Adrenal gland (tissue), 12 donors: ENCODE measurements around the gene CAMK1D. TPM values are rescaled to one million over a fixed set of nuclear protein-coding genes. Genes with fewer than 3 reads are reported as not detected.
"Not testable (repeated sequence)": the region's sequence is repeated elsewhere in the genome, so short reads cannot be mapped to it uniquely, and the experiment has no call there.

Experiments used
- DNase-seq, 7 donors: peaks; one replicate each; pipeline ENCODE4 v3.0.0-alpha.2; 2019 to 2020
- H3K27ac ChIP-seq, 5 donors: fragments of 200-600 bp; sonication (generic) in 4 of 5; 1 replicate in 3 of 5; 2 replicates in 2 of 5; pipeline versions ENCODE4 v1.5.1 to v1.8.0; 2016 to 2020; ENCODE audit warnings: mild to moderate bottlenecking in 1 of 5
- H3K27me3 ChIP-seq: fragments of 200-600 bp; 2 replicates; pipeline ENCODE4 v1.8.0; 2021
- H3K36me3 ChIP-seq, 2 donors: fragments of 200-600 bp; replicated peaks in 1 of 2; 1 replicate in 1 of 2; 2 replicates in 1 of 2; pipeline versions ENCODE4 v1.5.1 to v1.8.0; 2018 to 2022
- H3K4me1 ChIP-seq, 2 donors: fragments of 200-600 bp; replicated peaks in 1 of 2; 1 replicate in 1 of 2; 2 replicates in 1 of 2; pipeline versions ENCODE4 v1.5.1 to v1.8.0; 2018 to 2021
- H3K4me3 ChIP-seq, 4 donors: fragments of 200-600 bp; sonication (generic) in 3 of 4; one replicate each; pipeline ENCODE4 v1.5.1; 2016 to 2018
- H3K9me3 ChIP-seq, 3 donors: fragments of 200-600 bp; sonication (generic) in 1 of 3; replicated peaks in 1 of 3; 1 replicate in 2 of 3; 2 replicates in 1 of 3; pipeline versions ENCODE4 v1.5.1 to v1.8.0; 2016 to 2021
- CTCF ChIP-seq, 6 experiments: fragments of 450-650 bp in 4 of 6; fragments of 200-600 bp in 2 of 6; sonication (generic) in 1 of 6; IDR thresholded peaks; 1 replicate in 5 of 6; 2 replicates in 1 of 6; pipeline versions ENCODE4 v1.5.1 to v1.8.0; 2016 to 2021; ENCODE audit warnings: antibody characterized with exemption in 6 of 6, mild to moderate bottlenecking in 2 of 6, moderate library complexity in 1 of 6
- POLR2A ChIP-seq, 2 donors: fragments of 450-650 bp; IDR thresholded peaks; one replicate each; pipeline ENCODE4 v1.6.1; 2017; ENCODE audit warnings: antibody characterized with exemption in 2 of 2, mild to moderate bottlenecking in 2 of 2, moderate library complexity in 1 of 2
- WGBS, 4 donors: extraction: QIAGEN DNeasy Blood & Tissue Kit in 2 of 4; methylation state at CpG; one replicate each; pipeline versions ENCODE4 v1.1.5 to v1.1.7; 2013 to 2017; 5-methylcytosine and 5-hydroxymethylcytosine counted together
- intact Hi-C, 2 donors: fragments of 100-400 bp; cut with DNase I; formaldehyde crosslinking; loops; one replicate each; pipeline versions ENCODE4 v1.14.1 to v1.15.0; 2022 to 2023
- polyA plus RNA-seq, 3 donors: library from polyadenylated mRNA; stranded (reverse); fragments of 200-250 nt in 2 of 3; fragments of 350-450 nt in 1 of 3; fragmentation: Illumina TruSeq in 1 of 3; extraction: RNeasy Lipid Tissue Mini Kit (QIAGEN cat#74804) in 1 of 3; gene quantifications; one replicate each; pipeline ENCODE4 v1.2.3, GENCODE V29; 2013 to 2014
- total RNA-seq, 9 donors: library from RNA; depleted of rRNA in 4 of 9; stranded (reverse); fragments of >200 nt in 4 of 9; fragments of 120-200 nt in 1 of 9; fragmentation: NEBNext Ultra II Directional in 1 of 9; extraction: Animal tissue kit (Norgen Biotek cat#: 25700) in 1 of 9; gene quantifications; one replicate each; pipeline versions ENCODE4 v1.1.0 to v1.2.4, GENCODE V29; 2013 to 2023
- donor health status: healthy with polysubstance abuse.
- donor health status: Bipolar disorder and iron deficiency.
- donor health status: DM: yes; HTN: yes; CAD: no.
- donor health status: DM: no; HTN: no; CAD: no.
- donor health status: DM: no; HTN: no; CAD: no.
- donor health status: DM: yes; HTN: yes; CAD: no.

The CAMK1D gene
- total and polyA plus RNA-seq, 12 donors: 2.3 to 9.4 (median 6.5) TPM

GRCh38 chr10:12852687-12853086 is 503.3 kb downstream of the CAMK1D start:
- TF ChIP-seq POLR2A (IDR thresholded peaks at IDR 0.05) (no peak), CTCF (IDR thresholded peaks at IDR 0.05) (no peak)
- intact Hi-C loops: no loop called here
- DNase-seq: no peak
- Histone ChIP-seq H3K9me3 (no peaks in the 10 kb centered on the region), H3K27ac (no peak overlapping the region), H3K4me1 (no peaks in the 10 kb centered on the region), H3K27me3 (no peaks in the 10 kb centered on the region), H3K4me3 (no peak overlapping the region), H3K36me3 (no peaks in the 10 kb centered on the region)
- WGBS, 4 donors: 70 to 75% (median 73%) methylated on average over 2 of the region's 2 CpGs

- no peak for DNase-seq
- WGBS, 4 donors: 34 to 89% (median 63%) methylated on average over 2 of the region's 2 CpGs
- intact Hi-C loops: no loop called here
- Histone ChIP-seq H3K4me1 (no peaks in the 10 kb centered on the region), H3K36me3 (no peaks in the 10 kb centered on the region), H3K27me3 (no peaks in the 10 kb centered on the region), H3K9me3 (no peaks in the 10 kb centered on the region), H3K27ac (no peak overlapping the region), H3K4me3 (no peak overlapping the region)
- TF ChIP-seq POLR2A (IDR thresholded peaks at IDR 0.05) (no peak), CTCF (IDR thresholded peaks at IDR 0.05) (no peak)
Measured at GRCh38 chr10:12854988-12855387, 505.6 kb downstream of the CAMK1D start.

- Histone ChIP-seq H3K27ac (no peak overlapping the region), H3K36me3 (no peaks in the 10 kb centered on the region), H3K4me1 (no peaks in the 10 kb centered on the region), H3K4me3 (no peak overlapping the region), H3K27me3 (no peaks in the 10 kb centered on the region), H3K9me3 (no peaks in the 10 kb centered on the region)
- WGBS, 4 donors: 70 to 82% (median 77%) methylated on average over 3 of the region's 3 CpGs
- no peak for DNase-seq
- TF ChIP-seq POLR2A (IDR thresholded peaks at IDR 0.05) (no peak), CTCF (IDR thresholded peaks at IDR 0.05) (no peak)
- intact Hi-C loops: no loop called here
Measured at GRCh38 chr10:12862459-12862858, 513.1 kb downstream of the CAMK1D start.

- H3K36me3 ChIP-seq, H3K4me1 ChIP-seq, H3K4me3 ChIP-seq, H3K27ac ChIP-seq, H3K27me3 ChIP-seq, intact Hi-C loops, H3K9me3 ChIP-seq, DNase-seq: not testable (repeated sequence)
- 81 to 88% (median 86%) methylated on average over 6 of the region's 6 CpGs for WGBS, 4 donors
Measured at GRCh38 chr10:12865515-12865914, 516.2 kb downstream of the CAMK1D start.

GRCh38 chr10:12868229-12868628 is 518.9 kb downstream of the CAMK1D start:
- 74 to 87% (median 81%) methylated on average over 5 of the region's 5 CpGs for WGBS, 4 donors
- TF ChIP-seq CTCF (IDR thresholded peaks at IDR 0.05) (no peak), POLR2A (IDR thresholded peaks at IDR 0.05) (no peak)
- Histone ChIP-seq H3K4me3 (no peak overlapping the region), H3K36me3 (no peaks in the 10 kb centered on the region), H3K27me3 (no peaks in the 10 kb centered on the region), H3K27ac (no peak overlapping the region), H3K4me1 (no peaks in the 10 kb centered on the region), H3K9me3 (no peaks in the 10 kb centered on the region)
- DNase-seq: no peak
- intact Hi-C loops: no loop called here
